Spleen (tissue), 11 donors: ENCODE data around the gene DAZAP1. TPM values are rescaled to one million over a fixed set of nuclear protein-coding genes. Genes with fewer than 3 reads are reported as not detected.
"Not testable (repeated sequence)": the region's sequence is repeated elsewhere in the genome, so short reads cannot be mapped to it uniquely, and the experiment has no call there.

Experiments
- DNase-seq: peaks from one replicate; pipeline ENCODE4 v3.0.0-alpha.2; 2020
- H3K27ac ChIP-seq, 8 donors: fragments of 200-600 bp; sonication (generic) in 7 of 8; 1 replicate in 4 of 8; 2 replicates in 4 of 8; pipeline versions ENCODE4 v1.5.0 to v1.8.0; 2016 to 2021; ENCODE audit warnings: inconsistent platforms in 4 of 8, mild to moderate bottlenecking in 4 of 8, moderate library complexity in 1 of 8
- H3K27me3 ChIP-seq, 7 donors: fragments of 200-600 bp; sonication (generic) in 6 of 7; replicated peaks in 1 of 7; 1 replicate in 4 of 7; 2 replicates in 3 of 7; pipeline versions ENCODE4 v1.5.0 to v1.8.0; 2016 to 2021; ENCODE audit warnings: inconsistent platforms in 3 of 7, mild to moderate bottlenecking in 1 of 7
- H3K36me3 ChIP-seq, 6 donors: fragments of 200-600 bp; sonication (generic) in 5 of 6; 1 replicate in 4 of 6; 2 replicates in 2 of 6; pipeline versions ENCODE4 v1.5.0 to v1.8.0; 2016 to 2021; ENCODE audit warnings: inconsistent platforms in 2 of 6
- H3K4me1 ChIP-seq, 6 donors: fragments of 200-600 bp; sonication (generic) in 5 of 6; 1 replicate in 3 of 6; 2 replicates in 3 of 6; pipeline versions ENCODE4 v1.5.0 to v1.8.0; 2016 to 2021; ENCODE audit warnings: inconsistent platforms in 3 of 6
- H3K4me3 ChIP-seq, 8 donors: fragments of 200-600 bp; sonication (generic) in 7 of 8; 1 replicate in 4 of 8; 2 replicates in 4 of 8; pipeline versions ENCODE4 v1.5.0 to v1.8.0; 2016 to 2021; ENCODE audit warnings: inconsistent platforms in 4 of 8, mild to moderate bottlenecking in 4 of 8, moderate library complexity in 2 of 8
- H3K9me3 ChIP-seq, 8 donors: fragments of 200-600 bp; sonication (generic) in 7 of 8; 1 replicate in 4 of 8; 2 replicates in 4 of 8; pipeline versions ENCODE4 v1.5.0 to v1.8.0; 2016 to 2021; ENCODE audit warnings: inconsistent platforms in 4 of 8
- CTCF ChIP-seq, 11 experiments: fragments of 200-600 bp in 7 of 11; fragments of 450-650 bp in 4 of 11; sonication (generic) in 4 of 11; IDR thresholded peaks in 8 of 11; conservative IDR thresholded peaks in 3 of 11; 1 replicate in 7 of 11; 2 replicates in 4 of 11; pipeline versions ENCODE4 v1.4.0 to v1.8.0; 2016 to 2021; ENCODE audit warnings: antibody characterized with exemption in 11 of 11, inconsistent platforms in 4 of 11, mild to moderate bottlenecking in 1 of 11
- POLR2A ChIP-seq, 3 donors: fragments of 450-650 bp; IDR thresholded peaks; one replicate each; pipeline ENCODE4 v1.5.1; 2017; ENCODE audit warnings: antibody characterized with exemption in 3 of 3, mild to moderate bottlenecking in 1 of 3
- POLR2AphosphoS5 ChIP-seq, 3 donors: sonication (generic); formaldehyde crosslinking; IDR thresholded peaks; one replicate each; pipeline ENCODE4 v1.5.1; 2017; ENCODE audit warnings: antibody characterized with exemption in 3 of 3
- WGBS, 5 donors: extraction: QIAGEN DNeasy Blood & Tissue Kit in 3 of 5; methylation state at CpG; one replicate each; pipeline versions ENCODE4 v1.1.5 to v1.1.7; 2013 to 2018; 5-methylcytosine and 5-hydroxymethylcytosine counted together
- intact Hi-C: fragments of 100-400 bp; cut with DNase I; formaldehyde crosslinking; loops from one replicate; pipeline ENCODE4 v1.15.0; 2023; ENCODE audit warnings: low total_unique reads
- polyA plus RNA-seq, 3 donors: library from polyadenylated mRNA; stranded (reverse); fragments of 200-250 nt; gene quantifications; one replicate each; pipeline ENCODE4 v1.2.1, GENCODE V29; 2013
- total RNA-seq, 7 donors: library from RNA; depleted of rRNA in 3 of 7; stranded (reverse); fragments of >200 nt in 3 of 7; fragmentation: NEBNext Ultra II Directional in 4 of 7; extraction: Animal tissue kit (Norgen Biotek cat#: 25700) in 4 of 7; gene quantifications; one replicate each; pipeline versions ENCODE4 v1.1.0 to v1.2.1, GENCODE V29; 2016 to 2021
- donor health status: healthy with polysubstance abuse.
- donor health status: DM: no; HTN: no; CAD: no; lungs with moderate emphysema.
- donor health status: DM: no; HTN: no; CAD: no.
- donor health status: Bipolar disorder and iron deficiency.
- donor health status: healthy.
- donor health status: DM: no; HTN: no; CAD: no.
- donor health status: DM: yes; HTN: yes; CAD: no.

DAZAP1 gene
- total and polyA plus RNA-seq, 10 donors: 43.8 to 137 (median 99.6) TPM

- intact Hi-C loops: no loop called here
- Histone ChIP-seq H3K27ac (peak overlapping the region in 5 of 8 donors; percentile 25 to 98 (median 96)), H3K36me3 (peaks cover 0 to 92% (median 59%) of the 10 kb centered on the region in 6 donors), H3K4me1 (peaks cover 28 to 85% (median 48%) of the 10 kb centered on the region in 6 donors), H3K9me3 (no peaks in the 10 kb centered on the region), H3K4me3 (no peak overlapping the region), H3K27me3 (no peaks in the 10 kb centered on the region)
- TF ChIP-seq POLR2AphosphoS5 (IDR thresholded peaks at IDR 0.05) (peak in 1 of 3 donors; percentile 57), CTCF (IDR thresholded peaks at IDR 0.05 in 8 of 11, conservative IDR thresholded peaks at IDR 0.05 in 3 of 11) (no peak)
- no peak for DNase-seq
- WGBS, 5 donors: 85 to 95% (median 90%) methylated on average over 14 to 21 of the region's 21 CpGs
These were observed 11.8 kb downstream of the DAZAP1 start for GRCh38 chr19:1418951-1419738.

GRCh38 chr19:1420085-1420484, 12.7 kb downstream of the DAZAP1 start:
- intact Hi-C loops: not testable (repeated sequence)

GRCh38 chr19:1420590-1420989, 13.2 kb downstream of the DAZAP1 start:
- peaks cover 20 to 76% (median 39%) of the 10 kb centered on the region in 6 donors for H3K4me1 ChIP-seq

More at GRCh38 chr19:1420085-1420484, 12.7 kb downstream of the DAZAP1 start:
- not testable (repeated sequence) for DNase-seq, H3K27ac ChIP-seq, H3K9me3 ChIP-seq, H3K27me3 ChIP-seq, H3K4me3 ChIP-seq
- peaks cover 20 to 81% (median 43%) of the 10 kb centered on the region in 6 donors for H3K4me1 ChIP-seq
- WGBS, 5 donors: 92 to 97% (median 95%) methylated on average over 22 to 33 of the region's 43 CpGs
- peaks cover 0 to 93% (median 67%) of the 10 kb centered on the region in 6 donors for H3K36me3 ChIP-seq

GRCh38 chr19:1421218-1421957, 14.0 kb downstream of the DAZAP1 start:
- Histone ChIP-seq H3K27ac (peak overlapping the region in 2 of 8 donors; percentile 4 to 33), H3K4me3 (no peak overlapping the region), H3K36me3 (peaks cover 0 to 100% (median 79%) of the 10 kb centered on the region in 6 donors), H3K9me3 (no peaks in the 10 kb centered on the region), H3K27me3 (no peaks in the 10 kb centered on the region), H3K4me1 (peaks cover 12 to 68% (median 31%) of the 10 kb centered on the region in 6 donors)
- no peak for DNase-seq
- intact Hi-C loops: no loop called here
- WGBS, 5 donors: 95 to 96% (median 95%) methylated on average over 26 to 37 of the region's 37 CpGs
- no peak for TF ChIP-seq POLR2A (IDR thresholded peaks at IDR 0.05)
- TF ChIP-seq CTCF (IDR thresholded peaks at IDR 0.05 in 8 of 11, conservative IDR thresholded peaks at IDR 0.05 in 3 of 11): no peak
- no peak for TF ChIP-seq POLR2AphosphoS5 (IDR thresholded peaks at IDR 0.05)

More at GRCh38 chr19:1420590-1420989, 13.2 kb downstream of the DAZAP1 start:
- no peak overlapping the region for H3K4me3 ChIP-seq
- no peaks in the 10 kb centered on the region for H3K27me3 ChIP-seq
- TF ChIP-seq POLR2AphosphoS5 (IDR thresholded peaks at IDR 0.05): peak in 1 of 3 donors; percentile 45
- no peak for TF ChIP-seq POLR2A (IDR thresholded peaks at IDR 0.05)
- no peak for TF ChIP-seq CTCF (IDR thresholded peaks at IDR 0.05 in 8 of 11, conservative IDR thresholded peaks at IDR 0.05 in 3 of 11)
- WGBS, 5 donors: 90 to 96% (median 94%) methylated on average over 15 of the region's 15 CpGs
- no peak for DNase-seq
- no peaks in the 10 kb centered on the region for H3K9me3 ChIP-seq
- peaks cover 0 to 98% (median 72%) of the 10 kb centered on the region in 6 donors for H3K36me3 ChIP-seq
- no peak overlapping the region for H3K27ac ChIP-seq
- intact Hi-C loops: no loop called here
